H9 (cell line): ENCODE data around the gene PGBD2. TPM values are rescaled to one million over a fixed set of nuclear protein-coding genes. Genes with fewer than 3 reads are reported as not detected.

Experiments used
- DNase-seq: peaks from one replicate; pipeline ENCODE4 v3.0.0-alpha.2; 2017
- H2AFZ ChIP-seq: one replicate; pipeline ENCODE4 v1.6.1; 2013; ENCODE audit warnings: mild to moderate bottlenecking, low read length, control low read depth, moderate library complexity
- H2AK5ac ChIP-seq: 2 replicates; pipeline ENCODE4 v1.6.1; 2013; ENCODE audit warnings: low read length, control low read depth, mixed read lengths; ENCODE audit not compliant: insufficient read length
- H2BK120ac ChIP-seq: one replicate; pipeline ENCODE4 v1.6.1; 2013; ENCODE audit warnings: low read depth, mild to moderate bottlenecking, low read length, control low read depth, inconsistent platforms; ENCODE audit not compliant: poor library complexity, severe bottlenecking
- H2BK12ac ChIP-seq: 2 replicates; pipeline ENCODE4 v1.6.1; 2013; ENCODE audit warnings: low read length, control low read depth, mixed read lengths, low read depth; ENCODE audit not compliant: insufficient read length
- H2BK15ac ChIP-seq: 2 replicates; pipeline ENCODE4 v1.6.1; 2013; ENCODE audit warnings: low read depth, low read length, control low read depth
- H2BK20ac ChIP-seq: one replicate; pipeline ENCODE4 v1.6.1; 2013; ENCODE audit warnings: low read depth, mild to moderate bottlenecking, low read length, control low read depth, inconsistent platforms; ENCODE audit not compliant: poor library complexity, severe bottlenecking
- H2BK5ac ChIP-seq: 2 replicates; pipeline ENCODE4 v1.6.1; 2013; ENCODE audit warnings: low read length, control low read depth, mixed read lengths; ENCODE audit not compliant: insufficient read length
- H3K14ac ChIP-seq: 2 replicates; pipeline ENCODE4 v1.6.1; 2013; ENCODE audit warnings: low read length, control low read depth; ENCODE audit not compliant: insufficient read depth
- H3K18ac ChIP-seq: 2 replicates; pipeline ENCODE4 v1.6.1; 2013; ENCODE audit warnings: low read depth, mild to moderate bottlenecking, mixed read lengths, low read length, control low read depth; ENCODE audit not compliant: insufficient read length
- H3K23ac ChIP-seq: 2 replicates; pipeline ENCODE4 v1.6.1; 2013; ENCODE audit warnings: low read length, control low read depth, mixed read lengths, low read depth; ENCODE audit not compliant: insufficient read length
- H3K23me2 ChIP-seq: 2 replicates; pipeline ENCODE4 v1.6.1; 2013; ENCODE audit warnings: low read depth, mild to moderate bottlenecking, mixed read lengths, low read length, control low read depth; ENCODE audit not compliant: insufficient read length, poor library complexity, severe bottlenecking
- H3K27ac ChIP-seq: 2 replicates; pipeline ENCODE4 v1.5.1; 2013; ENCODE audit warnings: low read length, control low read depth, mixed read lengths, low read depth; ENCODE audit not compliant: insufficient read length
- H3K27me3 ChIP-seq: 2 replicates; pipeline ENCODE4 v1.6.1; 2013; ENCODE audit warnings: low read length, control low read depth, inconsistent platforms; ENCODE audit not compliant: insufficient read depth
- H3K4ac ChIP-seq: 2 replicates; pipeline ENCODE4 v1.6.1; 2013; ENCODE audit warnings: low read depth, mild to moderate bottlenecking, control low read depth, inconsistent platforms, low read length, moderate library complexity
- H3K4me1 ChIP-seq: 2 replicates; pipeline ENCODE4 v1.6.1; 2013; ENCODE audit warnings: low read length, control low read depth, inconsistent platforms; ENCODE audit not compliant: insufficient read depth
- H3K4me2 ChIP-seq: 2 replicates; pipeline ENCODE4 v1.6.1; 2013; ENCODE audit warnings: low read length, control low read depth, mixed read lengths; ENCODE audit not compliant: insufficient read length, insufficient read depth
- H3K56ac ChIP-seq: 2 replicates; pipeline ENCODE4 v1.6.1; 2013; ENCODE audit warnings: low read depth, mild to moderate bottlenecking, mixed read lengths, low read length, control low read depth; ENCODE audit not compliant: insufficient read length
- H3K79me1 ChIP-seq: 2 replicates; pipeline ENCODE4 v1.6.1; 2013; ENCODE audit warnings: low read depth, mild to moderate bottlenecking, moderate library complexity, low read length, control low read depth, inconsistent platforms; ENCODE audit not compliant: insufficient read depth, poor library complexity, severe bottlenecking
- H3K79me2 ChIP-seq: 2 replicates; pipeline ENCODE4 v1.6.1; 2013; ENCODE audit warnings: low read length, control low read depth, inconsistent platforms; ENCODE audit not compliant: insufficient read depth
- H3K9ac ChIP-seq: 2 replicates; pipeline ENCODE4 v1.6.1; 2013; ENCODE audit warnings: low read length, control low read depth, mixed read lengths; ENCODE audit not compliant: insufficient read length; ENCODE audit errors: extremely low read depth
- H3K9me3 ChIP-seq: one replicate; pipeline ENCODE4 v1.6.1; 2013; ENCODE audit warnings: low read depth, low read length, inconsistent platforms; ENCODE audit not compliant: control insufficient read depth
- H3T11ph ChIP-seq: one replicate; pipeline ENCODE4 v1.6.1; 2013; ENCODE audit warnings: mild to moderate bottlenecking, low read length, control low read depth, inconsistent platforms
- H4K20me1 ChIP-seq: one replicate; pipeline ENCODE4 v1.6.1; 2013; ENCODE audit not compliant: control insufficient read depth, insufficient read length, insufficient read depth
- H4K5ac ChIP-seq: 2 replicates; pipeline ENCODE4 v1.6.1; 2013; ENCODE audit warnings: low read depth, mild to moderate bottlenecking, mixed read lengths, low read length, control low read depth; ENCODE audit not compliant: insufficient read length
- H4K8ac ChIP-seq: replicated peaks from 2 replicates; pipeline ENCODE4 v1.6.1; 2013; ENCODE audit warnings: low read length, control low read depth, mixed read lengths, low read depth; ENCODE audit not compliant: insufficient read length
- H4K91ac ChIP-seq: 2 replicates; pipeline ENCODE4 v1.6.1; 2013; ENCODE audit warnings: low read depth, mild to moderate bottlenecking, moderate library complexity, mixed read lengths, low read length, control low read depth; ENCODE audit not compliant: insufficient read length
- H3K27ac Mint-ChIP-seq, 3 experiments: 2 replicates in 2 of 3; 3 replicates in 1 of 3; pipeline ENCODE4 v1.8.0; 2020 to 2021; ENCODE audit warnings: mixed read lengths in 3 of 3, mild to moderate bottlenecking in 1 of 3, moderate library complexity in 1 of 3
- H3K27me3 Mint-ChIP-seq: 2 replicates; pipeline ENCODE4 v1.8.0; 2021; ENCODE audit warnings: low read depth, mild to moderate bottlenecking, moderate library complexity, mixed read lengths
- H3K36me3 Mint-ChIP-seq, 3 experiments: 2 replicates in 2 of 3; 3 replicates in 1 of 3; pipeline ENCODE4 v1.8.0; 2020 to 2021; ENCODE audit warnings: low read depth in 3 of 3, mixed read lengths in 3 of 3; ENCODE audit not compliant: insufficient read depth in 1 of 3
- H3K4me1 Mint-ChIP-seq, 2 experiments: 2 replicates each; pipeline ENCODE4 v1.8.0; 2020; ENCODE audit warnings: mixed read lengths in 2 of 2
- H3K4me3 Mint-ChIP-seq, 2 experiments: 2 replicates in 1 of 2; 3 replicates in 1 of 2; pipeline ENCODE4 v1.8.0; 2020 to 2021; ENCODE audit warnings: mild to moderate bottlenecking in 2 of 2, mixed read lengths in 2 of 2, moderate library complexity in 1 of 2
- H3K9me3 Mint-ChIP-seq, 2 experiments: 2 replicates in 1 of 2; 3 replicates in 1 of 2; pipeline ENCODE4 v1.8.0; 2020; ENCODE audit warnings: mild to moderate bottlenecking in 2 of 2, mixed read lengths in 2 of 2, moderate library complexity in 1 of 2
- CTCF ChIP-seq: fragments of 200-600 bp; sonication (generic); conservative IDR thresholded peaks from 3 replicates; pipeline ENCODE4 v1.8.0; 2021; ENCODE audit warnings: antibody characterized with exemption, mild to moderate bottlenecking
- WGBS: extraction: QIAGEN DNeasy Blood & Tissue Kit; methylation state at CpG from one replicate; pipeline ENCODE4 v1.1.7; 2013; ENCODE audit warnings: missing lambda C conversion rate, low lambda C conversion rate, mixed read lengths; ENCODE audit not compliant: insufficient read length; ENCODE audit errors: extremely low coverage; 5-methylcytosine and 5-hydroxymethylcytosine counted together
- total RNA-seq: library from RNA; stranded (reverse); gene quantifications from 2 replicates; pipeline ENCODE4 v1.2.1, GENCODE V29; 2021

Gene PGBD2
- total RNA-seq, 1 experiment from 2014 or later: 10.4 TPM

- peak overlapping the region; percentile 55 for H3K4me2 ChIP-seq
- H2BK15ac ChIP-seq: no peak overlapping the region
- Mint-ChIP-seq H3K4me1 (peaks cover 15 to 18% of the 10 kb centered on the region in 2 experiments), H3K27me3 (peaks cover 28% of the 10 kb centered on the region), H3K36me3 (peaks cover 0 to 30% (median 26%) of the 10 kb centered on the region in 3 experiments; a peak in 5 of 7 replicates), H3K4me3 (peak overlapping the region; percentile 87 to 92), H3K9me3 (peaks cover 0 to 2% of the 10 kb centered on the region in 2 experiments; a peak in 2 of 5 replicates), H3K27ac (peak overlapping the region in 1 of 3 experiments; percentile 98; a peak in 3 of 7 replicates)
- H4K20me1 ChIP-seq: no peaks in the 10 kb centered on the region
- WGBS: no CpG with 5 or more reads among the region's 4 CpGs
- no peak overlapping the region for H4K5ac ChIP-seq
- H3K9me3 ChIP-seq: no peaks in the 10 kb centered on the region
- no peak for TF ChIP-seq CTCF
- H3K79me2 ChIP-seq: no peaks in the 10 kb centered on the region
- no peaks in the 10 kb centered on the region for H3K79me1 ChIP-seq
- no peak overlapping the region for H3K23ac ChIP-seq
- H3K4me1 ChIP-seq: no peaks in the 10 kb centered on the region
- no peak overlapping the region for H3K27ac ChIP-seq
- H4K91ac ChIP-seq: no peak overlapping the region
- no peak overlapping the region for H4K8ac ChIP-seq
- no peak for DNase-seq
- H3K14ac ChIP-seq: peak overlapping the region; percentile 13
- H3K4ac ChIP-seq: no peak overlapping the region
- H2BK5ac ChIP-seq: no peak overlapping the region
- H2AK5ac ChIP-seq: no peak overlapping the region
- no peak overlapping the region for H3K56ac ChIP-seq
- no peak overlapping the region for H2AFZ ChIP-seq
- H3K9ac ChIP-seq: peak overlapping the region; percentile 53
- H2BK12ac ChIP-seq: no peak overlapping the region
- peaks cover 17% of the 10 kb centered on the region for H3K23me2 ChIP-seq
- H2BK120ac ChIP-seq: no peak overlapping the region
- H3K27me3 ChIP-seq: no peaks in the 10 kb centered on the region; the same call in 1 of the 2 replicates
- no peak overlapping the region for H3T11ph ChIP-seq
- H3K18ac ChIP-seq: peak overlapping the region; percentile 46
- H2BK20ac ChIP-seq: no peak overlapping the region
These were observed 48.3 kb upstream of the PGBD2 start for GRCh38 chr1:248857749-248858095.
